GM12878 (cell line): ENCODE measurements around the gene CADPS. TPM values are rescaled to one million over a fixed set of nuclear protein-coding genes. Genes with fewer than 3 reads are reported as not detected.
A peak's percentile ranks its signal among the peaks of the same experiment; 100 is the strongest.

Experiments
- ATAC-seq: fragments of 200-7000 bp; cut with Tn5 transposase; 3 replicates; pipeline ENCODE4 v1.9.1; 2020; ENCODE audit warnings: mild to moderate bottlenecking, moderate library complexity
- BruUV-seq: library from RNA; stranded (reverse); fragments of 400-500 nt; replicated peaks from 2 replicates; lab custom pipeline; 2021; lab: Mats Ljungman, UMichigan
- CTCF ChIA-PET: fragments of 300-600 bp; sonication (Branson Sonifier 250); formaldehyde crosslinking; extraction: SDS; loops from one replicate; lab custom pipeline; 2021; ENCODE audit warnings: inconsistent platforms; lab: Yijun Ruan, JAX
- POLR2A ChIA-PET: fragments of 350-600 bp; formaldehyde crosslinking; extraction: SDS; loops from one replicate; lab custom pipeline; 2021; ENCODE audit warnings: inconsistent platforms; lab: Charles Lee
- RAD21 ChIA-PET: fragments of 300-600 bp; sonication (Branson Sonifier 250); formaldehyde crosslinking; loops from one replicate; lab custom pipeline; 2023; ENCODE audit warnings: antibody characterized with exemption; ENCODE audit not compliant: unreplicated experiment; lab: Charles Lee
- SMC1A ChIA-PET: fragments of 300-600 bp; sonication (Branson Sonifier 250); formaldehyde crosslinking; loops from one replicate; lab custom pipeline; 2023; ENCODE audit not compliant: unreplicated experiment, uncharacterized antibody; lab: Charles Lee
- DNase-seq: peaks from one replicate; pipeline ENCODE4 v3.0.0-alpha.2; 2011; ENCODE audit warnings: low read depth, low spot score
- FAIRE-seq: peaks from 3 replicates; lab custom pipeline; 2011; peaks lifted over from hg19 to GRCh38; lab: Jason Lieb, UNC
- H2AFZ ChIP-seq: 2 replicates; pipeline ENCODE4 v1.6.0; 2011; ENCODE audit warnings: low read depth, low read length, control low read depth; ENCODE audit not compliant: control insufficient read depth
- H3K27ac ChIP-seq: 2 replicates; pipeline ENCODE4 v1.5.1; 2011; ENCODE audit warnings: control low read depth; ENCODE audit not compliant: control insufficient read depth, insufficient read depth
- H3K27me3 ChIP-seq, 2 experiments: replicated peaks in 1 of 2; 2 replicates each; pipeline versions ENCODE4 v1.6.0 to v1.6.1; 2011; ENCODE audit warnings: low read length in 1 of 2; ENCODE audit not compliant: control insufficient read depth in 2 of 2, insufficient read depth in 2 of 2
- H3K36me3 ChIP-seq, 2 experiments: 2 replicates each; pipeline ENCODE4 v1.5.1; 2011; ENCODE audit warnings: low read length in 1 of 2; ENCODE audit not compliant: control insufficient read depth in 2 of 2, insufficient read depth in 2 of 2
- H3K4me1 ChIP-seq: 2 replicates; pipeline ENCODE4 v1.6.1; 2011; ENCODE audit warnings: mild to moderate bottlenecking, low read length, moderate library complexity, mixed read lengths; ENCODE audit not compliant: control insufficient read depth, insufficient read depth
- H3K4me2 ChIP-seq: 2 replicates; pipeline ENCODE4 v1.6.0; 2011; ENCODE audit warnings: control low read depth; ENCODE audit not compliant: control insufficient read depth, insufficient read depth
- H3K4me3 ChIP-seq: fragments of 200-600 bp; sonication (generic); 2 replicates; pipeline ENCODE4 v1.5.1; 2016
- H3K79me2 ChIP-seq: 2 replicates; pipeline ENCODE4 v1.6.0; 2011; ENCODE audit warnings: low read length; ENCODE audit not compliant: control insufficient read depth, insufficient read depth
- H3K9ac ChIP-seq: 2 replicates; pipeline ENCODE4 v1.8.0; 2011; ENCODE audit warnings: low read length, control low read depth, mixed read lengths; ENCODE audit not compliant: control insufficient read depth, insufficient read depth
- H3K9me3 ChIP-seq: replicated peaks from 3 replicates; pipeline ENCODE4 v1.5.1; 2011; ENCODE audit warnings: mild to moderate bottlenecking, low read length; ENCODE audit not compliant: control insufficient read depth, insufficient read depth
- H4K20me1 ChIP-seq: 2 replicates; pipeline ENCODE4 v1.6.0; 2011; ENCODE audit not compliant: control insufficient read depth, insufficient read depth
- BMI1 ChIP-seq: fragments of 450-650 bp; IDR thresholded peaks from 2 replicates; pipeline ENCODE4 v1.6.1; 2016; ENCODE audit warnings: mild to moderate bottlenecking, moderate library complexity, borderline replicate concordance
- CHD4 ChIP-seq: fragments of 200-600 bp; sonication (generic); IDR thresholded peaks from 2 replicates; pipeline ENCODE4 v1.6.1; 2016; ENCODE audit warnings: mild to moderate bottlenecking
- ELK1 ChIP-seq: IDR thresholded peaks from 2 replicates; pipeline ENCODE4 v1.6.1; 2012; ENCODE audit warnings: low read depth, low read length, improper control_type of control experiment
- NFXL1 ChIP-seq: fragments of 450-650 bp; IDR thresholded peaks from 2 replicates; pipeline ENCODE4 v1.6.1; 2017; ENCODE audit warnings: antibody characterized with exemption, mild to moderate bottlenecking, borderline replicate concordance
- WGBS: methylation state at CpG from one replicate; pipeline ENCODE4 v1.1.6; 2016; ENCODE audit warnings: low lambda C conversion rate; ENCODE audit not compliant: insufficient replicate concordance, insufficient coverage; ENCODE audit errors: missing lambda C conversion rate; 5-methylcytosine and 5-hydroxymethylcytosine counted together
- in situ Hi-C: fragments of 300-500 bp; cut with MboI; formaldehyde crosslinking; loops from 9 replicates; pipeline ENCODE4 v1.14.3; 2018; ENCODE audit warnings: mixed read lengths
- intact Hi-C: fragments of 100-400 bp; cut with micrococcal nuclease; formaldehyde crosslinking; loops from one replicate; pipeline ENCODE4 v1.14.2; 2022; ENCODE audit not compliant: unreplicated experiment
- polyA plus RNA-seq, 11 experiments: library from polyadenylated mRNA; depleted of rRNA in 4 of 11; unstranded in 6 of 11; stranded (reverse) in 5 of 11; fragments of >200 nt; fragmentation: Nextera tagmentation in 4 of 11; fragmentation: Illumina TruSeq in 1 of 11; extraction: Ambion mirVana in 4 of 11; extraction: Trizol in 1 of 11; gene quantifications; 1 replicate in 1 of 11; 2 replicates in 10 of 11; pipeline versions ENCODE4 v1.2.1 to v1.2.3, GENCODE V29; 2011 to 2016; ENCODE audit warnings: inconsistent platforms in 2 of 11, missing spikeins in 2 of 11, low read depth in 1 of 11
- total RNA-seq, 4 experiments: library from RNA; depleted of rRNA in 3 of 4; stranded (reverse); fragments of >200 nt in 3 of 4; fragmentation: Illumina TruSeq in 1 of 4; extraction: Trizol in 1 of 4; gene quantifications; 2 replicates each; pipeline versions ENCODE4 v1.2.1 to v1.2.3, GENCODE V29; 2013 to 2021

Gene CADPS
- total and polyA plus RNA-seq, 10 of the 15 experiments (the other 5 are each of a cell fraction or from before 2014, with no cell fraction given), result 0.20 TPM; not detected in 9

GRCh38 chr3:62475306-62475705, 399.9 kb downstream of the CADPS start (continued):
- TF ChIP-seq ELK1 (no peak), BMI1 (no peak)

GRCh38 chr3:62467966-62468722, 407.1 kb downstream of the CADPS start:
- no peak overlapping the region for H3K4me3 ChIP-seq
- H3K36me3 ChIP-seq, result no peaks in the 10 kb centered on the region
- H4K20me1 ChIP-seq, result no peaks in the 10 kb centered on the region
- no peaks in the 10 kb centered on the region for H3K9me3 ChIP-seq
- H3K27me3 ChIP-seq, result no peaks in the 10 kb centered on the region; a peak in 1 of 4 replicates
- in situ Hi-C loops (no loop called here), intact Hi-C loops (no loop called here)
- 16% methylated on average over 4 of the region's 4 CpGs for WGBS
- BruUV-seq, result no TSS peak
- H2AFZ ChIP-seq, result no peak overlapping the region
- TF ChIP-seq CHD4, result no peak
- 0 out of 2 replicates have a peak, but pooled peaks have one; percentile 21 for TF ChIP-seq NFXL1
- POLR2A ChIA-PET, result no interaction called here
- CTCF ChIA-PET, result no interaction called here
- no peaks in the 10 kb centered on the region for H3K79me2 ChIP-seq
- H3K27ac ChIP-seq, result no peak overlapping the region
- no peak overlapping the region for H3K4me2 ChIP-seq
- SMC1A ChIA-PET, result interaction anchor here (1.4 kb wide), 1 partner anchor 13 kb away, joined by 3 read pairs; no protein-coding TSS in a partner anchor
- RAD21 ChIA-PET, result interaction anchor here (0.6 kb wide), 1 partner anchor 142 kb away, joined by 5 read pairs; no protein-coding TSS in a partner anchor
- ATAC-seq (no peak), DNase-seq (no peak), FAIRE-seq (no peak)
- no peak overlapping the region for H3K9ac ChIP-seq
- no peaks in the 10 kb centered on the region for H3K4me1 ChIP-seq
